Measurements from ENCODE around the gene TOR2A. TPM values are rescaled to one million over a fixed set of nuclear protein-coding genes. Genes with fewer than 3 reads are reported as not detected.
A peak's percentile ranks its signal among the peaks of the same experiment; 100 is the strongest.

TOR2A gene
- total and polyA plus RNA-seq, 8 donors = 10.6 to 21.8 (median 14.8) TPM

DNA sequence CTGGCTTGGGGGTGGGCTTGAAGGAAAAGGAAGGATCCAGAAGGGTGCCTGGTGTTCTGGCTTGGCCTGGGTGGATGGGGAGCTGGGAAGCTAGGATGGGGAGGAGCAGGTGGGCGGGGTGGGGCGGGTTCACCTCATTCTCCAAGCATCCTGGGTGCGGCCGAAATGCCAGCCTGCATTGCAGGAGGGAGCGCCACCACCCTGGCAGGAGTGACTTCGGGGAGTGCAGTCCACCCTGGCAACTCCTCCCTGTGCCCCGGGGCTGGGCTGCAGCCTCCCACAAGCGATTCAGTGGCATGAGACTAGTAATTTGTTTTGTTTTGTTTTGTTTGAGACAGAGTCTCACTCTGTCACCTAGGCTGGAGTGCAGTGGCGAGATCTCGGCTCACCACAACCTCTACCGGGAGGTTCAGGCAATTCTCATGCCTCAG lies 13.7 kb downstream of the TOR2A start:
- Histone ChIP-seq H3K27ac (no peak overlapping the region), H3K9me3 (no peaks in the 10 kb centered on the region), H3K4me1 (peaks cover 3 to 8% of the 10 kb centered on the region in 2 donors), H3K36me3 (no peaks in the 10 kb centered on the region), H3K27me3 (no peaks in the 10 kb centered on the region), H3K4me3 (no peak overlapping the region)
- no peak for DNase-seq
- intact Hi-C loops (cut with DNase I) = no loop called here
- no peak for ATAC-seq
- TF ChIP-seq CTCF (IDR thresholded peaks at IDR 0.05) = no peak

DNA sequence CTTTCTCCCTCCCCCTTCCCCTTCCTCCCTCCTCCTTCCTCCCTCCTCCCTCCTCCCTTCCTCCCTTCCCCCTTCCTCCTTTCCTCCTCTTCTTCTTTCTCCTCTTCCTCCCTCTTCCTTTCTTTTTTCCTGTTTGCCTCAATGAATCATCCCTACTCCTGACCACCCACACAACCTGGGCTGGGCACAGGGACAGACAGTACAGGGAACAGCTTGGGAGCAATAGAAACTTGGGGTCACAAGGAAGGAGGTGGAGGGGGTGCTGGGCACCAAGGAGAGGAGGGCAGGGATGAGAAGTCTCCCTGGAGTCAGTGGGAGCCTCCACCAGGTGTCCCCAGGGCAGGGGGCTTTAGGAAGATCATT lies 14.2 kb downstream of the TOR2A start:
- H3K36me3 ChIP-seq = no peaks in the 10 kb centered on the region
- no peaks in the 10 kb centered on the region for H3K9me3 ChIP-seq
- TF ChIP-seq CTCF (IDR thresholded peaks at IDR 0.05) = no peak
- H3K27me3 ChIP-seq = no peaks in the 10 kb centered on the region
- H3K27ac ChIP-seq = no peak overlapping the region
- DNase-seq (no peak), ATAC-seq (no peak)
- intact Hi-C loops (cut with DNase I) = no loop called here
- H3K4me3 ChIP-seq = no peak overlapping the region
- H3K4me1 ChIP-seq = peaks cover 7 to 13% of the 10 kb centered on the region in 2 donors

DNA sequence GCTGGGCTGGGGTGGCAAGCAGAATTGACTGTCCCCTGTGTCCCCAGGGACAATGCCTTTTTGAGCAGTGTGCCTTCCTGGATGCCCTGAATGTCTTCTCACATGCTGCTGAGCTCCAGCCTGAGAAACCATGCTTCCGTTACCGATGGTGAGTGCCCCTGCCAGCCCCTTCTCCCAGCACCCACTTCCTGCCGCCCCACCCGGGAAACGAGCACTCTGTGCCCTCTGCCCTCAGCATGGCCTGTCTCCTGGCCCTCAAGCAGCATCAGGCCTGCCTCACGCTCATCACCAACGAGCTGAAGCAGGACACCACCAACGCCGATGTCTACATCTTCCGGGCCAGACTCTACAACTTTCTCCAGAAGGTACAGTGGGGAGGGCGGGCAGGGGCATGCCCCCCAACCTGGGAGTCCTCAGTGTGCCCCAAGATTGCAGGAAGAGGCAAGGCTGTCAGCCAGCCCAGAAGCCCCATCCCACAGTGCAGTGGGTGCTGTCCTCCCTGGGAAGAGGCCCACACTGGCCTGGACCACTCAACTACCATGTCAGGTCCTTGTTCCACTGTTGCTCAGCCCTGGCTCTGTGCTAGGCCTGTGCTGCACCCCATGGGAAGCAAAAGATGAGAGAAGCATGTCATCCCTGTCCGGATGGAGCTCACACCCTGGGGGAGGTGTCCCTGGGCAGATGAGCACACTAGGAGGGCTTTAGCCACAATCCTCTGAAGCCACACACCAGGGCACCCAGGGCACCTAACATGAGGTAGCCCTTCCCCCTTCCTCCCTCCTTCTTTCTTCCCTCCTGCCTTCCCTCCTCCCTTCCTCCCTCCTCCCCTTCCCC lies 14.8 kb downstream of the TOR2A start:
- ATAC-seq (no peak), DNase-seq (no peak)
- Histone ChIP-seq H3K27ac (no peak overlapping the region), H3K4me3 (no peak overlapping the region), H3K27me3 (no peaks in the 10 kb centered on the region), H3K4me1 (peaks cover 7 to 13% of the 10 kb centered on the region in 2 donors), H3K9me3 (no peaks in the 10 kb centered on the region), H3K36me3 (no peaks in the 10 kb centered on the region)
- intact Hi-C loops (cut with DNase I) = no loop called here
- no peak for TF ChIP-seq CTCF (IDR thresholded peaks at IDR 0.05)

DNA sequence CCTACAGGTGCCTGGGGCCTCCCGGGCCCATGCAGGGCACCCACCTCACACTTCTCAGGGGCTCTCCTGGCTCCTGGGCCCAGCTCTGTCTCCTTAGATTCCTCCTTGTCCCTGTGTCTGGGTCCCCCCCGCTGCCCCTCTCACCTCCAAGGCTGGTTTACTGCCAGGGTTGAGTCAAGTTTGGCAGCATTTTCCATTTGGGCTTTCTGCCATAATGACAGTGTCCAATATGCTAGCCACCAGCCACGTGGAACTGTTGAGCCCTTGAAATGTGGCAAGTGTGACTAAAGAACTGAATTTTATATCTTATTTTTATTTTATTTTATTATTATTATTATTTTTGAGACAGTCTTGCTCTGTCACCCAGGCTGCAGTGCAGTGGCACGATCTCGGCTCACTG lies 17.3 kb downstream of the TOR2A start:
- Histone ChIP-seq H3K27me3 (no peaks in the 10 kb centered on the region), H3K27ac (no peak overlapping the region), H3K36me3 (no peaks in the 10 kb centered on the region), H3K4me1 (peaks cover 4 to 17% of the 10 kb centered on the region in 2 donors), H3K4me3 (no peak overlapping the region), H3K9me3 (no peaks in the 10 kb centered on the region)
- no peak for ATAC-seq
- TF ChIP-seq CTCF (IDR thresholded peaks at IDR 0.05) = no peak
- intact Hi-C loops (cut with DNase I) = no loop called here
- DNase-seq = no peak

GRCh38 chr9:127716412-127716811 lies 18.7 kb downstream of the TOR2A start:
- no peak for TF ChIP-seq CTCF (IDR thresholded peaks at IDR 0.05)
- Histone ChIP-seq H3K27ac (peak overlapping the region in 1 of 2 donors; percentile 90), H3K36me3 (no peaks in the 10 kb centered on the region), H3K4me3 (peak overlapping the region in 1 of 2 donors; percentile 85), H3K9me3 (no peaks in the 10 kb centered on the region), H3K27me3 (no peaks in the 10 kb centered on the region), H3K4me1 (peaks cover 4 to 17% of the 10 kb centered on the region in 2 donors)
- ATAC-seq = no peak
- no peak for DNase-seq
- intact Hi-C loops (cut with DNase I) = no loop called here

All from left lung (tissue), 10 donors.